Measurements from ENCODE around the gene PRDX3.

The PRDX3 gene

DNA sequence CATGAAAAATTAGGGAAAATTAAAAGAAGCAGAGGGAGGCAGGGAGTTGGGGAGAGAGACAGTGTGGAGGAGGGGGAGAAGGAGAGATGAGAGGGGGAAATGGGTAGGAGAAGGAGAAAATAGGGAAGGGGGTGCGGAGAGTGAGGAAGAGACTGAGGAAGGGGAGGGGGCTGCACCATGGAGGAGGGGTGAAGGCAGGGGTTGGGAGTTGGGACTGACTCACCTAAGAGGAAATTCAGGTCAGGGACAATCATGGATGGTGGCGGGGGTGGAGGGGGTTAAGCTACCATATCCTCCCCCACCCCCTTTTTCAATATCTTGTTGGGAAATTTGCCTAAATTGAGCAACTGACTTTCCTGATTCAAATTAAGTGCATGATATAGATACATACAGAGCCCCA is 36.8 kb upstream of the PRDX3 start:
- intact Hi-C loops (cut with DNase I; ENCODE audit: low total_unique reads) = no loop called here
- Histone ChIP-seq H3K4me3 (no peak overlapping the region), H3K36me3 (no peaks in the 10 kb centered on the region), H3K9me3 (no peaks in the 10 kb centered on the region), H3K27ac (peak overlapping the region in 1 of 2 donors; percentile 80), H3K27me3 (no peaks in the 10 kb centered on the region), H3K4me1 (peaks cover 0 to 94% (median 64%) of the 10 kb centered on the region in 4 donors)
- DNase-seq = no peak
- TF ChIP-seq, protein P1, sequence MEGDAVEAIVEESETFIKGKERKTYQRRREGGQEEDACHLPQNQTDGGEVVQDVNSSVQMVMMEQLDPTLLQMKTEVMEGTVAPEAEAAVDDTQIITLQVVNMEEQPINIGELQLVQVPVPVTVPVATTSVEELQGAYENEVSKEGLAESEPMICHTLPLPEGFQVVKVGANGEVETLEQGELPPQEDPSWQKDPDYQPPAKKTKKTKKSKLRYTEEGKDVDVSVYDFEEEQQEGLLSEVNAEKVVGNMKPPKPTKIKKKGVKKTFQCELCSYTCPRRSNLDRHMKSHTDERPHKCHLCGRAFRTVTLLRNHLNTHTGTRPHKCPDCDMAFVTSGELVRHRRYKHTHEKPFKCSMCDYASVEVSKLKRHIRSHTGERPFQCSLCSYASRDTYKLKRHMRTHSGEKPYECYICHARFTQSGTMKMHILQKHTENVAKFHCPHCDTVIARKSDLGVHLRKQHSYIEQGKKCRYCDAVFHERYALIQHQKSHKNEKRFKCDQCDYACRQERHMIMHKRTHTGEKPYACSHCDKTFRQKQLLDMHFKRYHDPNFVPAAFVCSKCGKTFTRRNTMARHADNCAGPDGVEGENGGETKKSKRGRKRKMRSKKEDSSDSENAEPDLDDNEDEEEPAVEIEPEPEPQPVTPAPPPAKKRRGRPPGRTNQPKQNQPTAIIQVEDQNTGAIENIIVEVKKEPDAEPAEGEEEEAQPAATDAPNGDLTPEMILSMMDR (IDR thresholded peaks at IDR 0.05) = no peak

DNA sequence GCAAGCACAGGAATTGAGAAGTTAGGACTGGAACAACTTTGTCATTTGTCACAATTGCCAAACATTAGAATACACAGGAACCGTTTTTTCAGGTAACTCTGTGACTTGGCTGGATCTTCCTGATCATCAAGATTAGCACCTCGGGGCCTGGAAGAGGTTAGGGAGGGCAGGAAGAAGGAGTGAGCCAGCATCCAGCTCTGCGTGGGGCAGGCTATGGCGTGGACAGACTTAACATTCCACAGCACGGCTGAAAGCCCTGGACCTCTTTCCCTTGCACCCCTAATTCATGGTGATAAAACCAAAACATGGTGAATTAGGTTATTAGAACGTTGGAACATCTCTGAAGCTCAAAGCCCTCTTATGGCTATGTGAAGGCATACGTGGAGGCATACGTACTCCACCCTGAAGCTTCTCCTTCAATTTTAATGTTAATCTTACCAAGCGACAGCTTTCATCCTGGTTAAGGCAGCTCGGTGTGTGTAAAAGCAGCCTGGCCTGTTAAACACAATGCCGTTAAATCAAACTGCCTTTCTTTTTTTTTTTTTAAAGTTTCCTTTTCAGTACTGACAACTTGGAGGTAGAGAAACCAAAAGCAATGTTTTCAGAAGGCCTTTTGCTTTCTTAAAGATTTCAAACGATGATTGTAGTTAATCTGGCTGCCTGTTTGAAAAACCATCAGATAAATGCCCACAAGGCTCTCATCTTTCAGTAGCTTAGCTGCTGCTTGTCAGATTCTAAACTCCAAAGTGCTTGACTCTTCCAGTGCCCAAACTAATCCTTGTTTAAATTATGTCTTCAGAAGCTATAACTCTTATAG is 33.2 kb upstream of the PRDX3 start:
- DNase-seq = peak in 1 of 2 donors; percentile 53
- Histone ChIP-seq H3K9me3 (no peaks in the 10 kb centered on the region), H3K27ac (peak overlapping the region; percentile 87 to 90), H3K4me3 (peak overlapping the region; percentile 6 to 30), H3K4me1 (peaks cover 0 to 67% (median 36%) of the 10 kb centered on the region in 4 donors), H3K36me3 (no peaks in the 10 kb centered on the region), H3K27me3 (no peaks in the 10 kb centered on the region)
- intact Hi-C loops (cut with DNase I; ENCODE audit: low total_unique reads) = loop anchor here (5.0 kb wide), 1 partner anchor 40 kb away; no protein-coding TSS in a partner anchor
- TF ChIP-seq, protein P1 (IDR thresholded peaks at IDR 0.05) = no peak

DNA sequence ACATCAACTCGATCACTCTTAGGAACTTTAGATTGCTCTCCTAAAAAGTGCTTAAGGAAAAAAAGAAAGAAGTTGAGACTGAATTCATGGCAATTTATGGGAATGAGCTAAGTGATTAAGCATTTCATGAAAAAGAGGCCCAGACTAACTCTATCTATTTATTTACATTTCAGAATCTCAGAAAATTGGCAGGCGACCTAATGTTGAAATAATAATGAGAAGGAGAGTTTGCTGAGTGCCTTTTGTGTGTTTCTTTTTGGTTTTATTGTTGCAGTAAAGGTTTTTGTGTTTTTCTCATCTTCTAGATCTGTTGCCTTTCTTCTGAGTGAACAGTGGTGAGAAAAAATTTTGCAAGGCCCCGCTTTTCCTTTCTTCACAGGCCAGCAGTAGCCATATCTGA is 32.6 kb upstream of the PRDX3 start:
- no peaks in the 10 kb centered on the region for H3K36me3 ChIP-seq
- H3K4me1 ChIP-seq = peaks cover 0 to 65% (median 39%) of the 10 kb centered on the region in 4 donors
- intact Hi-C loops (cut with DNase I; ENCODE audit: low total_unique reads) = loop anchor here (5.0 kb wide), 1 partner anchor 41 kb away; no protein-coding TSS in a partner anchor
- TF ChIP-seq, protein P1 (IDR thresholded peaks at IDR 0.05) = no peak
- H3K27ac ChIP-seq = peak overlapping the region; percentile 87 to 90
- peak overlapping the region in 1 of 2 donors; percentile 30 for H3K4me3 ChIP-seq
- no peaks in the 10 kb centered on the region for H3K9me3 ChIP-seq
- no peak for DNase-seq
- no peaks in the 10 kb centered on the region for H3K27me3 ChIP-seq

DNA sequence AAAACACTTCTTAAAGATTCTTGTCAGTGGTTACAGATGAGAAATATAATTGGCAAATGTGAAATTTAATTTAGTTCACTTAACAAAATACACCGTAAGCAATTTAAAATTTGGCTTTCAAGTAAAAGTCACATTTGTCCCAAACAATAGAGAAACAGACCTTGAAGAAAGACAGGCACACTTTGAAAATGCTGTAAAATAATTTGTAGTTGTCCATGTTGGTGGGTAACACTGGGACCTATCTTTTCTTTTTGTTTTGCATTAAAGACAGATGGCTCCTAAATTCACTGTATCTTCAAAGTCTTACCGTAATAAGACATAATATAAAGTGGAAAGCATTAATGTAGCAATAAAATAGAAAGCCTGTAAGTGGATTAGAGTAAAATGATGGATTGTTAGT is 32.0 kb upstream of the PRDX3 start:
- Histone ChIP-seq H3K27ac (peak overlapping the region; percentile 87 to 90), H3K4me3 (peak overlapping the region in 1 of 2 donors; percentile 87)
- intact Hi-C loops (cut with DNase I; ENCODE audit: low total_unique reads) = loop anchor here (5.0 kb wide), 1 partner anchor 42 kb away; no protein-coding TSS in a partner anchor

DNA sequence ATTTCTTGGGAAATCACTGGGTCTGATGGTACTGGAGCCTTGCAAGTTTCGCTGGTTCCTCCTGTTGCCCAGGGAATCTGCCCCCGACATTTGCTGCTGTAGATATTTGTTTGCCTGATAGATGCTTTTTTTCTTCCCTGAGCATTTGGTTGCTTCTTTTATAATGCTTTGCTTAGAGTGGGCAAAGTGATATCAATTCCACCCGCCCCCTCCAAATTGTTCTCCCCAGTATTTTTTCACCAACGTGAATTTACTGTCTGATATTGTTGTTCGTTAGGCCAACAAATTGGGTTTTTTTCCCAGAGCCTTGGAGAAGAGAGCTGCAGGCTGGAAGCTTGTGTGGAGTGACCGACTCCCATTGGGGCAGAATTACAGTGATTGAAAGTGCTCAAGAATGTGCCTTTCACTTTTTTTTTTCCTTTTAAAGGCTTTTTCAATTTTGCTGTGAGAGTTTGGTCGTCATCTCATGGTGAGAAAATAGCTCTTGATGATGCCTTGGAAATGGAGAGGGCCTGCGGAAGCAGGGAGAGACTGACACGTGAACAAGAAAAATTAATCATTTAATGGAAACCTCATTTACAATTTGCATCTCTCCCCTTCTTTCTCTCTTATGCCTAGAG is 31.2 kb upstream of the PRDX3 start:
- TF ChIP-seq, protein P1 (IDR thresholded peaks at IDR 0.05) = peak in 1 of 2 experiments; percentile 8
- no peaks in the 10 kb centered on the region for H3K36me3 ChIP-seq
- H3K27ac ChIP-seq = peak overlapping the region; percentile 87 to 90
- peaks cover 0 to 59% (median 43%) of the 10 kb centered on the region in 4 donors for H3K4me1 ChIP-seq
- H3K4me3 ChIP-seq = peak overlapping the region; percentile 87 to 97
- intact Hi-C loops (cut with DNase I; ENCODE audit: low total_unique reads) = loop anchor here (5.0 to 10.0 kb wide), 4 partner anchors 42 to 205 kb away; no protein-coding TSS in a partner anchor
- no peaks in the 10 kb centered on the region for H3K27me3 ChIP-seq
- no peaks in the 10 kb centered on the region for H3K9me3 ChIP-seq
- DNase-seq = peak in 1 of 2 donors; percentile 28

More for the DNA sequence above, 32.0 kb upstream of the PRDX3 start:
- Histone ChIP-seq H3K9me3 (no peaks in the 10 kb centered on the region), H3K4me1 (peaks cover 0 to 66% (median 44%) of the 10 kb centered on the region in 4 donors), H3K27me3 (no peaks in the 10 kb centered on the region), H3K36me3 (no peaks in the 10 kb centered on the region)
- DNase-seq = no peak
- TF ChIP-seq, protein P1 (IDR thresholded peaks at IDR 0.05) = no peak

All from tibial artery (tissue), 4 donors.